Mammary epithelial cell (primary cell): ENCODE results near the gene CALHM1.

Source experiments
- EZH2 ChIP-seq: IDR thresholded peaks from 2 replicates; pipeline ENCODE4 v1.6.1; 2012; ENCODE audit warnings: low read length, inconsistent platforms, borderline replicate concordance
- TF ChIP-seq, protein P1 (sequence below), 2 donors: IDR thresholded peaks in 1 of 2; conservative IDR thresholded peaks in 1 of 2; 2 replicates each; pipeline ENCODE4 v1.5.1; 2011 to 2012; ENCODE audit warnings: inconsistent platforms in 2 of 2, low read length in 2 of 2, mild to moderate bottlenecking in 2 of 2, control low read depth in 1 of 2, low read depth in 1 of 2; ENCODE audit not compliant: insufficient read depth in 1 of 2; ENCODE audit errors: extremely low read depth in 1 of 2

DNA sequence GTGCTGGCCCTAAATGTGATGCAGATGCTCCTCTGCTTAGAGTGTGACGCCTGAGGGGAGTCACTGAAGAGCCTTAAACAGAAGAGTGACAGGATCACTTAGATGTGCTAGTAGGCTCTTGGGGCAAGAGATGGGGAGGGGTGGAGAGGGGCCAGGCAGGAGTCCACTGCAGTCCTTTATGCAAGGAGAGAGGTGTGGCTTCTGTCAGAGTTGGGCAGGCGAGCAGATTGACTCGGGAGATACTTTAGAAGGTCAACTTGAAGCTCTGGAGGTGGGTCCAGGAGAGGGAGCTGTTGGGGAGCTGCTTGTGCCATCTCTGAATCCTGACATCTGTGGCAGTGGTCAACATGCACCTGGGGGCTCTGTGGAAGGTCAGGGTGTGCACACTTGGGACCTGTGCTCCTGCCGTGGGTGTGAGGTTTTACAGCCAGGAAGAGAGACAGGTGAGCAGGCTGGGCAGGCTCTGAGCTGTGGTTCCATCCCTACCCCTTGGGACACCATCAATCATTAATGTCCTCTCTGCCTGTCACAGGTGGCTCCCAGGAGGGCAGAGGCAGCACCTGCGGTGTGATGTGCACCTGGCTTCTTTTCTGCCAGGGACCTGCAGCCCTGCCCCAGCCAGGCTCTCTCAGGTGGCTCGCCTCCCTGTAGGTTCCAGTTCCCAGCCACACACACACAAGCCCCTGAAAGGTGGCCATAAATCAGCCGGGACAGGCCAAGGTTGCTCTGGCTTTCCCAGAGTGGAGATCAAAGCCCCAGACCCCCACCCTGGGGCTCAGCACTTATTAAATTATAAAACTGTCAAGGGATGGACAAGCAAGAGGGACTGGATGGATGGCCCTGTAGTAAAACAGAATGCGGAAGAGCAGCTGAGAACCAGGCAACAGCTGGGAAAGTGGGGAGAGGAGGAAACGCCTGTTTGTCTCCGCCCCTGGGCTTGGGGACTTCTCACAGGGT, 48.8 kb upstream of the CALHM1 start:
- no peak for TF ChIP-seq EZH2
- TF ChIP-seq, protein P1, sequence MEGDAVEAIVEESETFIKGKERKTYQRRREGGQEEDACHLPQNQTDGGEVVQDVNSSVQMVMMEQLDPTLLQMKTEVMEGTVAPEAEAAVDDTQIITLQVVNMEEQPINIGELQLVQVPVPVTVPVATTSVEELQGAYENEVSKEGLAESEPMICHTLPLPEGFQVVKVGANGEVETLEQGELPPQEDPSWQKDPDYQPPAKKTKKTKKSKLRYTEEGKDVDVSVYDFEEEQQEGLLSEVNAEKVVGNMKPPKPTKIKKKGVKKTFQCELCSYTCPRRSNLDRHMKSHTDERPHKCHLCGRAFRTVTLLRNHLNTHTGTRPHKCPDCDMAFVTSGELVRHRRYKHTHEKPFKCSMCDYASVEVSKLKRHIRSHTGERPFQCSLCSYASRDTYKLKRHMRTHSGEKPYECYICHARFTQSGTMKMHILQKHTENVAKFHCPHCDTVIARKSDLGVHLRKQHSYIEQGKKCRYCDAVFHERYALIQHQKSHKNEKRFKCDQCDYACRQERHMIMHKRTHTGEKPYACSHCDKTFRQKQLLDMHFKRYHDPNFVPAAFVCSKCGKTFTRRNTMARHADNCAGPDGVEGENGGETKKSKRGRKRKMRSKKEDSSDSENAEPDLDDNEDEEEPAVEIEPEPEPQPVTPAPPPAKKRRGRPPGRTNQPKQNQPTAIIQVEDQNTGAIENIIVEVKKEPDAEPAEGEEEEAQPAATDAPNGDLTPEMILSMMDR (conservative IDR thresholded peaks at IDR 0.05 in 1 of 2, IDR thresholded peaks at IDR 0.05 in 1 of 2; ENCODE audit: extremely low read depth in 1 of 2, insufficient read depth in 1 of 2, low read depth in 1 of 2, low read length in 2 of 2): no peak
